Stimulated activated CD8-positive, alpha-beta memory T cell treated with anti-CD3 and anti-CD28 coated beads, Interleukin-7, amount 100 ng/mL, for 4 hours (primary cell): ENCODE results near the gene FOXC1.

Experiments
- DNase-seq, 2 donors: peaks; one replicate each; pipeline ENCODE4 v3.0.0-alpha.2; 2020; ENCODE audit warnings: low read depth in 2 of 2

FOXC1 gene

GRCh38 chr6:1623769-1624057 lies 14.0 kb downstream of the FOXC1 start:
- no peak for DNase-seq

- no peak for DNase-seq
Observed at GRCh38 chr6:1624058-1624850, 14.5 kb downstream of the FOXC1 start.

- no peak for DNase-seq
Observed at GRCh38 chr6:1624851-1625781, 15.4 kb downstream of the FOXC1 start.

- no peak for DNase-seq
Observed at GRCh38 chr6:1625794-1626435, 16.2 kb downstream of the FOXC1 start.

- DNase-seq: no peak
Observed at GRCh38 chr6:1626481-1626880, 16.8 kb downstream of the FOXC1 start.

- DNase-seq: no peak
Observed at GRCh38 chr6:1627827-1628560, 18.3 kb downstream of the FOXC1 start.

- no peak for DNase-seq
Observed at GRCh38 chr6:1629316-1629715, 19.6 kb downstream of the FOXC1 start.

- DNase-seq: no peak
Observed at GRCh38 chr6:1630212-1630770, 20.6 kb downstream of the FOXC1 start.

GRCh38 chr6:1630771-1631217 lies 21.1 kb downstream of the FOXC1 start:
- no peak for DNase-seq

- no peak for DNase-seq
Observed at GRCh38 chr6:1631251-1631650, 21.5 kb downstream of the FOXC1 start.

GRCh38 chr6:1633366-1634021 lies 23.8 kb downstream of the FOXC1 start:
- no peak for DNase-seq

- DNase-seq: no peak
Observed at GRCh38 chr6:1634081-1634480, 24.4 kb downstream of the FOXC1 start.

- no peak for DNase-seq
Observed at GRCh38 chr6:1635305-1636010, 25.7 kb downstream of the FOXC1 start.

GRCh38 chr6:1636272-1636825 lies 26.6 kb downstream of the FOXC1 start:
- no peak for DNase-seq

- DNase-seq: no peak
Observed at GRCh38 chr6:1636971-1637871, 27.5 kb downstream of the FOXC1 start.

- DNase-seq: no peak
Observed at GRCh38 chr6:1639430-1639829, 29.7 kb downstream of the FOXC1 start.

GRCh38 chr6:1640476-1640875 lies 30.8 kb downstream of the FOXC1 start:
- DNase-seq: no peak

- DNase-seq: no peak
Observed at GRCh38 chr6:1641343-1641885, 31.7 kb downstream of the FOXC1 start.

- no peak for DNase-seq
Observed at GRCh38 chr6:1643111-1643510, 33.4 kb downstream of the FOXC1 start.
